ENCODE results near the gene LDLRAD4.

DNA sequence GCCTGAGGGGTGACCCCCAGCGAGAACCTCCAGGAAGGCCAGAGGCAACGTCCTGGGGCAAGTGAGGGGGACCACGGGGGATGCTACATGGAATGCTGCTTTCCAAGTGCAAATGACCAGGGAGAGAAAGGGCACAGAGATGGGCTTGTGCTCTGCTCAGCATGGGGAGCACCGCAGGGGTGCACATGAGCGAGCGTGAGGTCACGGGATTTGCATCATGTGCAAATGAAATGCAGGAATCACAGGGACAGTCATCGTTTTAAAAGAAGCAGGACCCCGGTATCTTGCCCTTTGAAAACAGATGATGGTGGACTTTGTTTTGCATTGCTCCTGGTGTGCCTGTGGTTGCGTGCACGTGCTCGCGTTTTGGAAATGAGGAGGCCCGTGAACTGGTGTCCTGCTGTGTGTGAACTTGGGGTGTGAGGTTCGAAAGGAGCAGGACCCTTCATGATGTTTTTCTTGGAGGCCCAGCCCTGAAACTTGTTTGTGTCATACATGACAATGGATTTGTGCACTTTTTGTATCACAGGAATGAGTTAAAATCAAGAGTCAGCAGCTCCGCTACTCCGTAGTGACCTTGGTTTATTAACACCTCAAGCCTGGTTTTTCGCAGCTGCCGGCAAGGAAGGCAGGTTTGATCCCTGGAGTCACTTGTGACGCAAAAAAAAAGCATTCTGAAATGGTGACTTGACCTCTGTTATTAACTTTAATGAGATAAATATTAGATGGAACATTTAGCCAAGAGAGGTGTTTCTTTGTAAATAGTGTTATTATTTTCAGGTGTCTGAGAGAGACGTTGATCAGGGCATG lies 234.5 kb downstream of the LDLRAD4 start:
- TF ChIP-seq CTCF (IDR thresholded peaks at IDR 0.05) (no peak), EZH2 (IDR thresholded peaks at IDR 0.05; ENCODE audit: borderline replicate concordance, insufficient read depth, low read depth, low read length, poor library complexity, severe bottlenecking) (no peak)
